ENCODE measurements around the gene CACNA1E. TPM values are rescaled to one million over a fixed set of nuclear protein-coding genes. Genes with fewer than 3 reads are reported as not detected.

CACNA1E gene
- total RNA-seq, 1 donor from 2014 or later = not detected

GRCh38 chr1:181551249-181551648, 67.9 kb downstream of the CACNA1E start:
- intact Hi-C loops (cut with micrococcal nuclease) = no loop called here
- Mint-ChIP-seq H3K4me1 (no peaks in the 10 kb centered on the region), H3K9me3 (no peaks in the 10 kb centered on the region), H3K36me3 (ENCODE audit: low read depth) (no peaks in the 10 kb centered on the region), H3K27ac (no peak overlapping the region), H3K27me3 (peaks cover 9% of the 10 kb centered on the region), H3K4me3 (no peak overlapping the region)
- DNase-seq = no peak

GRCh38 chr1:181551754-181552153, 68.4 kb downstream of the CACNA1E start:
- Mint-ChIP-seq H3K9me3 (no peaks in the 10 kb centered on the region), H3K27me3 (peaks cover 9% of the 10 kb centered on the region), H3K4me3 (no peak overlapping the region), H3K27ac (no peak overlapping the region), H3K36me3 (ENCODE audit: low read depth) (no peaks in the 10 kb centered on the region), H3K4me1 (no peaks in the 10 kb centered on the region)
- no peak for DNase-seq
- intact Hi-C loops (cut with micrococcal nuclease) = no loop called here

GRCh38 chr1:181554465-181554864, 71.1 kb downstream of the CACNA1E start:
- H3K27ac Mint-ChIP-seq = no peak overlapping the region
- no peaks in the 10 kb centered on the region for H3K4me1 Mint-ChIP-seq
- no peak for DNase-seq
- H3K9me3 Mint-ChIP-seq = no peaks in the 10 kb centered on the region
- intact Hi-C loops (cut with micrococcal nuclease) = no loop called here
- H3K4me3 Mint-ChIP-seq = no peak overlapping the region
- H3K36me3 Mint-ChIP-seq (ENCODE audit: low read depth) = no peaks in the 10 kb centered on the region
- peaks cover 5% of the 10 kb centered on the region for H3K27me3 Mint-ChIP-seq

- intact Hi-C loops (cut with micrococcal nuclease) = no loop called here
Measured at GRCh38 chr1:181556631-181557030, 73.3 kb downstream of the CACNA1E start.

GRCh38 chr1:181557313-181557712, 74.0 kb downstream of the CACNA1E start:
- intact Hi-C loops (cut with micrococcal nuclease) = no loop called here

More at GRCh38 chr1:181556631-181557030, 73.3 kb downstream of the CACNA1E start:
- Mint-ChIP-seq H3K27ac (no peak overlapping the region), H3K36me3 (ENCODE audit: low read depth) (no peaks in the 10 kb centered on the region), H3K4me1 (no peaks in the 10 kb centered on the region), H3K4me3 (no peak overlapping the region), H3K27me3 (peaks cover 8% of the 10 kb centered on the region), H3K9me3 (no peaks in the 10 kb centered on the region)
- no peak for DNase-seq

GRCh38 chr1:181558416-181558815, 75.1 kb downstream of the CACNA1E start:
- H3K27ac Mint-ChIP-seq = no peak overlapping the region
- H3K4me3 Mint-ChIP-seq = no peak overlapping the region
- H3K9me3 Mint-ChIP-seq = no peaks in the 10 kb centered on the region
- no peak for DNase-seq
- intact Hi-C loops (cut with micrococcal nuclease) = no loop called here
- H3K36me3 Mint-ChIP-seq (ENCODE audit: low read depth) = no peaks in the 10 kb centered on the region
- H3K4me1 Mint-ChIP-seq = no peaks in the 10 kb centered on the region
- H3K27me3 Mint-ChIP-seq = peaks cover 8% of the 10 kb centered on the region

More at GRCh38 chr1:181557313-181557712, 74.0 kb downstream of the CACNA1E start:
- Mint-ChIP-seq H3K9me3 (no peaks in the 10 kb centered on the region), H3K4me1 (no peaks in the 10 kb centered on the region), H3K4me3 (no peak overlapping the region), H3K27me3 (peaks cover 6% of the 10 kb centered on the region), H3K36me3 (ENCODE audit: low read depth) (no peaks in the 10 kb centered on the region), H3K27ac (no peak overlapping the region)
- DNase-seq = no peak

GRCh38 chr1:181559142-181559541, 75.8 kb downstream of the CACNA1E start:
- intact Hi-C loops (cut with micrococcal nuclease) = no loop called here
- Mint-ChIP-seq H3K9me3 (no peaks in the 10 kb centered on the region), H3K36me3 (ENCODE audit: low read depth) (no peaks in the 10 kb centered on the region), H3K4me1 (no peaks in the 10 kb centered on the region), H3K27me3 (peaks cover 11% of the 10 kb centered on the region), H3K27ac (no peak overlapping the region), H3K4me3 (no peak overlapping the region)
- no peak for DNase-seq

GRCh38 chr1:181562395-181562794, 79.1 kb downstream of the CACNA1E start:
- intact Hi-C loops (cut with micrococcal nuclease) = no loop called here
- H3K27ac Mint-ChIP-seq = no peak overlapping the region
- no peak overlapping the region for H3K4me3 Mint-ChIP-seq
- H3K27me3 Mint-ChIP-seq = peaks cover 12% of the 10 kb centered on the region
- H3K4me1 Mint-ChIP-seq = no peaks in the 10 kb centered on the region
- no peak for DNase-seq
- H3K9me3 Mint-ChIP-seq = no peaks in the 10 kb centered on the region
- no peaks in the 10 kb centered on the region for H3K36me3 Mint-ChIP-seq (ENCODE audit: low read depth)

- no peaks in the 10 kb centered on the region for H3K4me1 Mint-ChIP-seq
- DNase-seq = no peak
- H3K4me3 Mint-ChIP-seq = no peak overlapping the region
- H3K27ac Mint-ChIP-seq = no peak overlapping the region
- intact Hi-C loops (cut with micrococcal nuclease) = no loop called here
- no peaks in the 10 kb centered on the region for H3K9me3 Mint-ChIP-seq
- H3K27me3 Mint-ChIP-seq = peaks cover 7% of the 10 kb centered on the region
- no peaks in the 10 kb centered on the region for H3K36me3 Mint-ChIP-seq (ENCODE audit: low read depth)
Measured at GRCh38 chr1:181568736-181569135, 85.4 kb downstream of the CACNA1E start.

GRCh38 chr1:181577475-181577874, 94.2 kb downstream of the CACNA1E start:
- no peaks in the 10 kb centered on the region for H3K4me1 Mint-ChIP-seq
- no peak for DNase-seq
- H3K36me3 Mint-ChIP-seq (ENCODE audit: low read depth) = no peaks in the 10 kb centered on the region
- no peak overlapping the region for H3K4me3 Mint-ChIP-seq
- H3K9me3 Mint-ChIP-seq = no peaks in the 10 kb centered on the region
- intact Hi-C loops (cut with micrococcal nuclease) = no loop called here
- H3K27me3 Mint-ChIP-seq = peaks cover 7% of the 10 kb centered on the region
- no peak overlapping the region for H3K27ac Mint-ChIP-seq

- Mint-ChIP-seq H3K4me3 (no peak overlapping the region), H3K27me3 (peaks cover 5% of the 10 kb centered on the region), H3K4me1 (no peaks in the 10 kb centered on the region), H3K9me3 (no peaks in the 10 kb centered on the region), H3K27ac (no peak overlapping the region), H3K36me3 (ENCODE audit: low read depth) (no peaks in the 10 kb centered on the region)
- DNase-seq = no peak
- intact Hi-C loops (cut with micrococcal nuclease) = no loop called here
Measured at GRCh38 chr1:181583598-181583997, 100.3 kb downstream of the CACNA1E start.

GRCh38 chr1:181587870-181588438, 104.6 kb downstream of the CACNA1E start:
- Mint-ChIP-seq H3K9me3 (no peaks in the 10 kb centered on the region), H3K36me3 (ENCODE audit: low read depth) (no peaks in the 10 kb centered on the region), H3K4me3 (no peak overlapping the region), H3K27me3 (peaks cover 7% of the 10 kb centered on the region), H3K4me1 (no peaks in the 10 kb centered on the region), H3K27ac (no peak overlapping the region)
- DNase-seq = no peak
- intact Hi-C loops (cut with micrococcal nuclease) = no loop called here

- no peak for DNase-seq
- no peaks in the 10 kb centered on the region for H3K9me3 Mint-ChIP-seq
- no peaks in the 10 kb centered on the region for H3K36me3 Mint-ChIP-seq (ENCODE audit: low read depth)
- H3K4me3 Mint-ChIP-seq = no peak overlapping the region
- no peak overlapping the region for H3K27ac Mint-ChIP-seq
- H3K4me1 Mint-ChIP-seq = no peaks in the 10 kb centered on the region
- intact Hi-C loops (cut with micrococcal nuclease) = no loop called here
- peaks cover 7% of the 10 kb centered on the region for H3K27me3 Mint-ChIP-seq
Measured at GRCh38 chr1:181588631-181589030, 105.3 kb downstream of the CACNA1E start.

GRCh38 chr1:181592255-181592859, 109.0 kb downstream of the CACNA1E start:
- no peak overlapping the region for H3K27ac Mint-ChIP-seq
- no peak for DNase-seq
- peaks cover 4% of the 10 kb centered on the region for H3K27me3 Mint-ChIP-seq

GRCh38 chr1:181593042-181593441, 109.7 kb downstream of the CACNA1E start:
- no peak for DNase-seq
- Mint-ChIP-seq H3K27ac (no peak overlapping the region), H3K4me1 (no peaks in the 10 kb centered on the region), H3K4me3 (no peak overlapping the region), H3K9me3 (no peaks in the 10 kb centered on the region), H3K27me3 (peaks cover 4% of the 10 kb centered on the region), H3K36me3 (ENCODE audit: low read depth) (no peaks in the 10 kb centered on the region)
- intact Hi-C loops (cut with micrococcal nuclease) = no loop called here

More at GRCh38 chr1:181592255-181592859, 109.0 kb downstream of the CACNA1E start:
- Mint-ChIP-seq H3K4me1 (no peaks in the 10 kb centered on the region), H3K9me3 (no peaks in the 10 kb centered on the region), H3K36me3 (ENCODE audit: low read depth) (no peaks in the 10 kb centered on the region), H3K4me3 (no peak overlapping the region)
- intact Hi-C loops (cut with micrococcal nuclease) = no loop called here
